HG02571 (cell line): ENCODE data around the gene AFAP1.

Experiments
- ATAC-seq: cut with Tn5 transposase; IDR thresholded peaks from one replicate; pipeline ENCODE4 v1.9.1; 2021; ENCODE audit warnings: mild to moderate bottlenecking, moderate library complexity; ENCODE audit not compliant: unreplicated experiment

Gene AFAP1

DNA sequence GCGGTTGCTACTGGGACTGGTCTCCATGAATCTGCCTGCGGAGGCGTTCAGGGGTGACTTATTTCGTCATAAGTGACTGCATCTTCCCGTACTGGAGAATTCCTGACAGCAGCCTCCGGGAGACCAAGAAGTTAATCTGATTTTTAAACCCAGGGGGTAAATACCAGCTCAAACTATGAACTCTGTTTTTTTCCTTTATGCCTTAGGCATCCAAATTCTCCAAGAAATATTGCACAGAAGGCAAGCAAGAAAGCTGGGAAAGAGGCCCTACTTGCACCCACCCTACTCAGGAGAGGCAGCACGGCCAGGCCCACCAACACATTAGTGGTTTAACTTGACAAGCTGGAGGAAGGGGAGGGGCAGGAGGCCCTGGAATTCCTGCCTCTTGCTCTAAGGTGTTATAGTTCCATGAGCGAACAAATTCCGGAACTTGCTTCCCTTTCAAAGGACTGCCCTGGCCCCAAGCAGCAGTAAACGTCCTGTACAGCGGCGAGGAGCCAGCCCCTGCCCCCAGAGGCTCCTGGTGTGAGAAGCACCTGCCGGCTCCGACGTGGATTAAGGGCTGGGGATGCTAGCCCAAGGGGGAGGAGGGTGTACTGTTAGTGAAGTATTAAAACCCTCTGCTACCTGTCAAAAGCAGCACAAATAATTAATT, 177.2 kb downstream of the AFAP1 start:
- ATAC-seq, result no peak

DNA sequence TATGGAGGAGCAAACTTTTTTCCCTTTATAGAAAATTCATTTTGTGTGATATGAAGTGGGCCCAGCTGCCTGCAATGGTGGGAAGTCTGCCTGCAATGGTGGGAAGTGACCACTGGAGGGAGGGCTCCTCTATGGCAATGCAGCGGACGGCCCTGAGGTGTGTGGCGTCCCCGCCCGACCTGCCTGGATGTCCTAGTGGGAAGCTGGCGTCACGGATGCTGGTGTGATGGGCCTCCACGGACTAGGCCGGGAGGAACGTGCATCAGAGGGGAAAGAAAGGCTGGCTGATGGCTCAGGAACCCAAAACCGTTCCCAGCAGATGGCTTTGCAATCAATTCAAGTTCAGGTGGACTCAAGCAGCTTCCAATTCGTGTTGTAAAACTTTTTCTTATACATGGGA, 177.9 kb downstream of the AFAP1 start:
- ATAC-seq, result no peak

DNA sequence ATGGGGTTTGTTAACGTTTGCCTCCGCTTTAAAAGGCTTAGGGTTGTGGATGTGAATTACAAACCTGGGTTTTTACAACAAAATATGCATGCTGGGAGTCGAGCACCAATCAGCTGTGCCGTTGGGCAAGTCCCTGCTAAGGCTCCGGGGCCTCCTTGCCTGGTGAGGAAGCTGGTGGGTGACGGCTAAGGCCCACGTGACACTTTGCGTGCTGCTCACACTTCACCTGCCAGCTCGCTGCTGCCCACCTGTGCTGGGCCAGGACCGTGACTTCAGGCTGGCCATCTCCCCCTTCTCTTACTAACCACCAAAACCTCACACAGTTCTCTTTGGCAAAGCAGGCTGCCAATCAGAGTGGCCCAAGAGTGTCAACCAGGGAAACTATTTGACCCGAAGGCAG, 178.3 kb downstream of the AFAP1 start:
- no peak for ATAC-seq

DNA sequence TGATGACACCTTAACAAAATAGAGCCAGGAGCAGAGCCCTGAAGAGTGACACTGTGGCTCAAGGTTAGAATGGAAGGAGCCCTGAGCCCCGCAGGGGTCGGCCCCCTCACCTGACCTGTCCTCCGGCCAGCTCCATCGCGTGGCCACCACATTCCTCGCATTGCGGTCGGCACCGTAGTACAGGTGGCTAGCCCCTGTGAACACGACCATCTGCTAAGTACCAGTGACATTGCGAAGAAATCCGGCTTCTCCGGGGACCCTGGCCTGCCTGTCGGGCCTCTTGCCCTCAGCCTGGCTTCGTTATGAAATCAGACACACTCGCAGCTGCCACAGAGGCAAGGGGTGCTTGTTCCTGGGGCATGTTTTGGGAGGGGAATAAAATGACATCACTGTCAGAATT, 179.0 kb downstream of the AFAP1 start:
- no peak for ATAC-seq

DNA sequence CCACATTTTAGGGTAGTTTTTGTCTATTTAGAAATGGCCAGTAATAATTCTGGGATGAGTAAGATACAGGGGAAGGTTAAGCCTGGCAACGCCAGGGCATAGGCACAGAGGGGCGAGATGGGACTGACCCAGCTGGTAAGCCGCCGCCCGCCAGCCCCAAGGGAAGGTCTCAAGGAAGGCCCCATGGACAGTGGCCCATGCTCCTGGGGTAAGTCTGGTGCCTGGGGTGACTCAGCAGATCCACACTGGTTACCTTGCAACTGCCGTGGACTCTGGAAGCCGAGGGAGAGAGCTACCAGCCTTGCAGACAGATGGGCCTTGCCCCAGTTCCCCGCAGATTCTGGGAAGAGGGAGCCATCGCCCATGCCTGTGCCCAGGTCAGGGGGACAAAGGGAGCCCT, 179.4 kb downstream of the AFAP1 start:
- no peak for ATAC-seq

DNA sequence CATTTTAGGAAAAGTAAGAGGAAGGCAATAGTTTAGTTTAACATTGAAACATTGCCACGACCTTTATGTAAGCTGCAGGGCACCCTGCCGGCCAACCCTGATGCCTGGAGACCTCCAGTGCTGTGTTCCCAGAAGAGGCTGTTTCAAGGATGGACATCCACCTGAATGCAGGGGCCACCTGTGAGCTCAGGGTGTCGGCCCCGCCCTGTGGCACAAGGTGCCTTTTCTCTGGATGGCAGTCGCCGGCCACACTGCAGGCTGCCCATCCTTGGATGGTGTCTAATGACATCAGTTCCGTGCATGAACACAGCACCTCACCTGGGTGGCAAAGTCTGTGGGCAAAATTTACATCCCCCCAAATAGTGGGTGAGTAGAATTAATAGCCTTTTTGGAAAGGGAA, 180.0 kb downstream of the AFAP1 start:
- no peak for ATAC-seq

DNA sequence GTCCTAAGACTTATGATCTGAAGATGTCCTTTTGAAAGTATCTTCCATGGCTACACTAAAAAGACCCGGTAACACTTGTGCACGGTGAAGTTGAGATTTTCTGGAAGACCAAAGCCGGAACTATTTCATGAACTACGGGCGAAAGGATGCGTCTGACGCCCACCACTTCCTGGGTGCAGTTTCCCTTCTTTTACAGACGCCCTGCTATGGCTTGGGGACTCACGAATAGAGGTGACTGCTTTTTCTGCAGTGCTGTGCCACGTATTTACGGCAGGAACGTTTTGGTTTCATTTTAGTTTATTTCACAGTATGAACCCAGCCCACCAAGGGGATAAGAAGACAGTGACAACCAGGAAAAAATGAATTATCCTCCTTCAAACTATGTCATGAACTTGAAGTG, 180.4 kb downstream of the AFAP1 start:
- ATAC-seq, result no peak

DNA sequence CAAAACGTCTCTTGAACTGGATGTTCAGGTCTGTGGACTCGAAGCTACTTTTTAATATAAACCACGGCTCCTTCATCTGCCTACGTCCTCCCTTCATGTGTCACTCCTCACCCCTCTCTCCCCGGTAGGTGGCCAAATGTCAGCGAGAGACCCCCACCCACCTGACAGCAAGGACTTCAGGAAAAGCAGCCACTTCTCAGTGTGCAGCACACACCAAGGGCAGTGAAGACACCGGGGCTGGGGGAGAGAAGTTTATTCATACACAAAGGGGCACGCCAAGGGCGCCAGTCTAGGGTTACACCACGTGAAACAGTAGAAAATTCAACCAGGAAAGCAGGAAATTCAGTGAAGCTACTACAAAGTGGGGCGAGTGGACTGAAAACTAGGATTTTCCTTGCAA, 181.2 kb downstream of the AFAP1 start:
- ATAC-seq, result no peak

DNA sequence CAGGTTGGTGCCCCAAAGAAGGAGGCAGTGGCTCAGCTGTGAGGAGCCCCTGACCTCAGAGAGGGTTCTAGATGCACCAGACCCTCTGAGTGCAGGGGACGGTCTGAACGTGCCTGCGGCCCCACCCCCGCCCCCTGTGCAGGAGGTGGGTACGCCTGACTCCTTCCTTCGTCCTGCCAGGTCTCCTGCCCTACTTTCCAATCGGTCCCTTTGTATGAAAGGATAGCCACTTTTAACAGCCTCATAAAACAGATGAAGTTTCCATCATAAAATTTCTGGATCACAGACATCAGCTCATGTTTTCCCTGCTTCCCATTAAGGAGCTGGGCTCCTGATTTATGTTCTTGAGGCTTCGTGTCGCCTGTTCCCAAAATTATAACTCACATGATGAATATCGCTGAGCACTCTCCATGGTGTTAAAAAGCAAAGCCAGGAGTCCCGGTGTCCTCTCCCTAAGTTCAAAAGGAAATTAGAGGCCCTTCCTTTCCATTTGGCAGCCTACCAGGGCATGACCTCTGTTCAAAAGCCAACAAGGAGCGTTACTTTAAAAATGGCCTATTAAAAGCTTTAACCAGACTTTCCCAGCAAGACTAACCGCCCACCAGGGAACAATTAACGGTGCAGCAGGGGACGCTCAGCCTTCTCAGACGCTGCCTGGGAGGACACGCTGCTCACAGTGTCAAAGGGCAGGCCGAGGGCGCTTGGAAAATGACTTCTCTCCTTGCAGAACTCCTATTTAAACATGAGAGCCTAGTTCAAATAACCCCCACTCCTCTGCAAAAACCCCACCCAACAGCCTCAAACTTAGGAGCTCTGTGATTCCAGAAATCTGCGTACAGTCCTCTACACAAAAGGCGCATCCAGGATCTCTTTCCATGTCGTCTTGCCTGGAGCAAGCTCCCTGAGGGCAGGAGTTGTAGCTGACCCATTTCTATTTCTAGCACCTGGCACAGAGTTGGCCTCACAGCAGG, 181.9 kb downstream of the AFAP1 start:
- no peak for ATAC-seq

DNA sequence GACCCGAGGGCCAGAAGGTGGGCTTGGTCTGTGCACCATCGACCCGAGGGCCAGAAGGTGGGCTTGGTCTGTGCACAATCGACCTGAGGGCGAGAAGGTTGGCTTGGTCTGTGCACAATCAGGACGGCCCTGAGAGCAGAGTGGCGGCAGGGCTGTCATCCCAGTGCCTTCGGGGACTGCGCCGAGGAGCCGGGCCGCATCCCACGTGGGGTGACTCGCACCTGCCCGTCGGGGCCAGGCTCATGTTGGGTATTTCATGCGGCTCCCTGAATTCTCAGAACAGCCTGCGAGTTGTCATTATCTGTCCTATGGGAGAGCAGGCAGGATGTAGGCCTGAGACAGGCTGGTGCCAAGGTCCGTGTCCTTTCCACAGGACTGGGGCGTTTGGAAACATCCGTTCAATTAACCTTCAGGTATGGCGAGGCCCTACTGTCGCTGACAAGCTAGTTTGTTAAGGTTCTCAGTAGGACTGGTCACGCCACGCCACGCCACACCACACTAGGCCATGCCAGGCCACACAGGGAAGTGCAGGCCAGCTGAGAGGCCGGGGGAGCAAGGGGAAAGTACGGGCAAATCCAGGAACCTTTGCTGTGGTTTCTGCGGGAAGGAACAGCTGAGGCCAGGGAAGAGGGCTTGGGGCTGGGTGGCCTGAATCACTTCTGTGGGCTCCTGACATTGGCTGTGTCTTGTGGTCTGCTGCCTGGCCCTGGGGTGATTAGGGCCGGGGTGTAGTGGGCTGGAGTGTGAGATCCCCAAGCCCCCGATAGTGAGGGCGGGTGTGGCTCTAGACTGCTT, 182.9 kb downstream of the AFAP1 start:
- ATAC-seq, result no peak

DNA sequence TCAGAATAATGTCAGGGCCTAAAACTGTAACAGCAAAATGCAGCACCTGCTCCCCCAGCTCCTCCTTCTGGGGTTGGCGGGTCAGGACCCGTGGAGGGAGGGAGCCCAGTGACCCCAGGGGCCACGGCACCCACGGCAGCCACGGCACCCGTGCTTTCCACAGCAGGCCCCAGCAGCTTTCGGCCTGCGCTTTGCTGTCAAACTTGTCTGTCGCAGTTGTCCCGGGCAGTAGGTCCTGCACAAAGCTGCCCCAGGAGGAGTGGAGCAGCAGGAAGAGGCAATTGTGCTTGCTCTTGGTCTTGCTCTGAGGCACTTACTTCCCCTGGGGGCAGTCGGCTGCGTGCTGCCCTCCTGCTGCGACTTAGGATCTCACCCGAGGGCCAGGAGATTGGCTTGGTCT, 183.6 kb downstream of the AFAP1 start:
- no peak for ATAC-seq

DNA sequence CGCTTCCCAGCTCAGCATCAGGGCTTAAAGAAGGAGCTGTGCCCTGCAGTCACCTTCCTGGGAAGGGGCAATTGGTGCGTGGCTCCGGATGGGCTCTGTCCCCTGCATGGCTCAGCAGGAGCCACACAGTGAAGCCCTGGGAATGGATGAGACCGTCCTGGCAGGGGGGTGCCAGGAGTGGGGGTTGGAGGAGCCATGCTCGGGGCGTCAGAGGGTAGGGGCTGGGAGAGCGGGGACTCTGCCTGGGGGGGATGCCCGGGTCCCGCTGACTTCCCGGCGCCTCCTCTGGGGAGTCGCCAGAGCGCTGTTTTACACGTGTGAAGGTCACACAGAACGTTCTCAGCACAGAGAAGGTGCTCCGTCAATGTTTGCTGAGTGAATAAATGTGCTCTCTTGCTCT, 184.1 kb downstream of the AFAP1 start:
- ATAC-seq, result no peak

DNA sequence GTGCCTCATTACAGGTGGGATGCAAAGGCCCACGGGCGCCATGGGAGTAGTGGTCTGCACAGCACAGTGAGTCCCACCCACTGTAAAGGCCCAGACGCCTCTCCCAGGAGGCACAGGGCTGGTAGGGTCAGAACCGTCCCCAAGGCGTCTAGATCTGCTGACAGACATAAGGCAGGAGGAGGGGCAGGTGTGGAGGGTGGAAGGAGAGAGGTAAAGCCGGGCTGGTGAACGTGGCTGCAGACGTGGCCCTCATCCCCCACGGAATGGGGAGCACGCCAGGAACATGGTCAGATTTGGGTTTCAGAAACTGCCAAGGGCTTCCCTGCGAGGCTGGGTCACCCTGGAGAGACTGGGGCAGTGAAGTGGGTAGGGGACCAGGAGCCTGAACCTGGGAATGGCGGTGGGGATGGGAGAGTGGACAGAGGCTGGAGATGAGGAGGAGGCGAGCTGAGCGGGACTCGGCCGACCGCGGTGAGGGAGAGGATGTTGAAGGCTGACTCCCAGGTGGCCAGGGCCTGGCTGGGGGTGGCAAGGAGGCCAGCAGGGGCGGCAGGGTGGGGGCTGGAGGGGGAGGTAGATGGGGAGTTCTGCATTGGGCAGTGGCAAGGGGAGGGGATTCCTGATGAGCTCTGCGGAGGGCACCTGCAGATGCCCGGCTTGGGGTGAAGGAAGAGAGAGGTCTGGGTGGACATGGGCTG, 184.9 kb downstream of the AFAP1 start:
- ATAC-seq, result no peak

DNA sequence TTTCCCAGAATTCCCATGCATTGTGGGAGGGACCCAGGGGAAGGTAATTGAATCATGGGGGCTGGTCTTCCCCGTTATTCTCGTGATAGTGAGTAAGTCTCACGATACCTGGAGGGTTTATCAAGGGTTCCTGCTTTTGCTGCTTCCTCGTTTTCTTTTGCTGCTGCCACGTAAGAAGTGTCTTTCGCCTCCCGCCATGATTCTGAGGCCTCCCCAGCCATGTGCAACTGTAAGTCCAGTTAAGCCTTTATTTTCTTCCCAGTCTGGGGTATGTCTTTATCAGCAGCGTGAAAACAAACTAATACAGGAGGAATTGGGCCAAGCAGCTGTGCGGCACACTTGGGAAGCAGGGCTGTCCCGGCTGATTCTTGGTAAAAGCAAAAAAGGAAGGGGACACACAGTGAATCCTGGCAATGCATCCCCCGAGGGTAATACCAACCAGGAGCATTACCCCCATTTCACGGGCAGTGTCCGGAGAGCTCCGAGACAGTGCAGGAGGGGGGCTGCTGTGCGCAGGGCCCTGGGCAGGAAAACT, 185.7 kb downstream of the AFAP1 start:
- ATAC-seq, result no peak

DNA sequence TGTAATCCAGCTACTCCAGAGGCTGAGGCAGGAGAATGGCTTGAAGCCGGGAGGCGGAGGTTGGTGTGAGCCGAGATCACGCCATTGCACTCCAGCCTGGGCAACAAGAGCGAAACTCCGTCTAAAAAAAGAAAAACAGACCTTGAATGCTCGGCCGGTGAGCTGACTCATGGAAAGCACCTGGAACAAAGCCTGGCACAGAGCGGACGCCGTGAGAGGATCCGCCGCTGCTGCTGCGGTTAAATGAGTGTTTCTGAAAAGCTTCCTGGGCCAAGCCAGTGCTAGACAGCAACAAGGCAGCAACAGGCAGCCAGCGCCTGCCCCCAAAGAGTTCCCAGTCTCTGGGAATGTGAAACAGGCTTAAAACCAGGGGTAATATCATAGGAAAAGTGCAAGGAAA, 186.4 kb downstream of the AFAP1 start:
- no peak for ATAC-seq

DNA sequence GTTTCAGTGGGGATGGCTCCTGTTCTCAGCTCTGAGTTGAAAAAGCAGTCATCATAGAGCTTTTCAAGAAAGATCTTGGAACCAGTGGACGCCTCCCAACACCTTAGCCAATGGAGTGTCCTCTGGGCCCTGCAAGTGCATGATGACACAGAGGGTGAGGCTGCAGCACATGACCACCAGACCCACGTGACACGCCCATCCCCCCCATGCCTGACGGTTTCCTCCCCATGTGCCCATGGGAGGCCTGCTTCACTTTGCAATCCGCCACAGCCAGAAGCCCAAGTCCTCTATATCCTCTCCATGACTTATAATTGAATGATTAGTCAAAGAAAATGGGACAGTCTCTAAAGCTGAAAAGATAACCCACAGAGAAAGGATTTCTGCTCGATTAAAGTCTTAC, 187.0 kb downstream of the AFAP1 start:
- no peak for ATAC-seq

DNA sequence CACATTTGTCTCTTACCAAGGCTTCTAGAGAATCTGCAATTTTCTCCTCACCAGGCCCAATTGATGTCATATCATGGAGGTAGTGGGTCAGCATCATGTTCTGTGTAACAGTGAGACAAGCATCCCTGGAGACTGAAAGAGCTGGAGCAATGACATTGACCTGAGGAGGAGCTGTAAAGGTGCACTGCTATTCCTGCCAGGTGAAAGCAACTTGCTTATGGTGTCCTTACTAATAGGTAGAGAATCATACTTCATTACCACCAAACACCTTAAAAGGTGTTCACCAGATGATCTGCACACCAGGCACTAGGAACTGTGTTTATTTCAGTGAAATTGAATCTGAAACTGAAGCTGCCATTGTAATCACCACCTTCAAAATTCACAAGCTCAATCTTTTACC, 188.7 kb downstream of the AFAP1 start:
- ATAC-seq, result no peak

DNA sequence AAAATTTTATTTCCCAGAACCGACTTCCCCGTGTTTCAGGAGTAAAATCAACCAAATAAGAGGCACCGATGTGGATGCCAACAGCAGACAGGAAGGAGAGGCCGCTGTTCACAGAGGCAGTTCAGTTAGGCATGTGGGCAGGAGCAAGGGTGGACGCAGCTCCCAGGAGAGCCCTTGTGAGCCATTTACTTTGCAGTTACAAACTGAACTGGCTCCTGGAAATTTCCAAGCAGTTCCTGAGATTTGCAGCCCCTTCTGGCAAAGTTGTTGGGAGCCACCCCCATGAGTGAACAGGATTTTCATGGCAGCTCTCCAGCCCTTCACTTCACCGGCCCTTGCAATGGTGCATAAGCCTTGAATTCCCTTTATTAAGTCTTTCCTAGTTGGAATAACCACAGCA, 189.1 kb downstream of the AFAP1 start:
- ATAC-seq, result no peak

DNA sequence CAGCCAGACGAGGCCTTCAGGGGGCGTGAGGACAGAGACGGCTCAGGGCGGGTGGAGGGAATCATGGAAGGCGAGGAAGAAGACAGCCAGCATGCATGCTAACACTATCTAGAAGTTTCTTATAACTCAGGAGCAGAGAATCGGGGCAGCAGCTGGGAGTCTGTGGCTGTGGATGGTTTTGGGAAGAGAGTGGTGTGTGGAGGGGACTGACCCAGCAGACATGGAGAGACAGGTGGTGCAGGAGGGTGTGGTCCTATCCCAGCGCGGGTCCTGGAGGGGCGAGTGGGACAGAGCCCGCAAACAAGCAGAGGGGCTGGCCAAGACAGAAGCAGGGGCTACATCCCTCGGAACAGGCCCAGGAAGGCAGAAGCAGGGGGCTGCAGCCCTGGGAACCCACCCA, 192.1 kb downstream of the AFAP1 start:
- no peak for ATAC-seq

DNA sequence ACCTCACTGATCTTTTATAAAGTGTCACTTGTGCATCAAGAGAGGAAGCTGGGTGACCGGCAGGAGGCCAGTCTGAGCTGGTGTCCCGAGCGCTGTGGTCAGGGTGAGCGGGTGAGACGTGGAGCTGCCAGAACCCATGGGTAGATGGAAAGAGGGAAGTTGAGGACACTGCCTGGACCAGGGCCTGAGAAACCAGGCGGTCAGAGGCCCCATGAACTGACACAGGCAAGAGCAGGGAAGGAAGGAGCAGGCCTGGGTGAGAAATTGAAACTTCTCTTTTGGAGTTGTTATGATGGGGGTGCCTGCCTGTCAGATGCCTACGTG, 192.6 kb downstream of the AFAP1 start:
- no peak for ATAC-seq
